Activated CD4-positive, CD25-positive, alpha-beta regulatory T cell treated with anti-CD3 and anti-CD28 coated beads, Interleukin-2, amount 50 U/mL, for 16 hours (primary cell): ENCODE results near the gene TCF19.
A peak's percentile ranks its signal among the peaks of the same experiment; 100 is the strongest.

ENCODE experiments used
- DNase-seq: peaks from one replicate; pipeline ENCODE4 v3.0.0-alpha.2; 2020; ENCODE audit warnings: low read depth, low spot score

Gene TCF19

GRCh38 chr6:31126396-31127175 lies 31.8 kb upstream of the TCF19 start:
- DNase-seq: no peak

GRCh38 chr6:31128093-31128676 lies 30.2 kb upstream of the TCF19 start:
- DNase-seq: peak; percentile 51

- no peak for DNase-seq
Measured at GRCh38 chr6:31129130-31129529, 29.3 kb upstream of the TCF19 start.

GRCh38 chr6:31130751-31131150 lies 27.6 kb upstream of the TCF19 start:
- no peak for DNase-seq

- DNase-seq: no peak
Measured at GRCh38 chr6:31131595-31131994, 26.8 kb upstream of the TCF19 start.

- DNase-seq: no peak
Measured at GRCh38 chr6:31132806-31133205, 25.6 kb upstream of the TCF19 start.

GRCh38 chr6:31135710-31136109 lies 22.7 kb upstream of the TCF19 start:
- DNase-seq: no peak

- DNase-seq: no peak
Measured at GRCh38 chr6:31138982-31139381, 19.4 kb upstream of the TCF19 start, which contains the start of gene PSORS1C2. Gene PSORS1C2 (minus strand): TSS chr6:31139066. CDS start chr6:31139026, 40 bp downstream.

- DNase-seq: no peak
Measured at GRCh38 chr6:31139599-31139998, 18.8 kb upstream of the TCF19 start.

GRCh38 chr6:31140643-31141042 lies 17.7 kb upstream of the TCF19 start:
- no peak for DNase-seq

GRCh38 chr6:31142361-31142761 lies 16.0 kb upstream of the TCF19 start:
- no peak for DNase-seq

GRCh38 chr6:31143148-31143547 lies 15.2 kb upstream of the TCF19 start:
- no peak for DNase-seq

- no peak for DNase-seq
Measured at GRCh38 chr6:31144296-31144969, 14.0 kb upstream of the TCF19 start.

GRCh38 chr6:31144970-31145340 lies 13.4 kb upstream of the TCF19 start:
- no peak for DNase-seq

- DNase-seq: no peak
Measured at GRCh38 chr6:31145386-31145785, 13.0 kb upstream of the TCF19 start.

GRCh38 chr6:31149827-31150447 lies 8.5 kb upstream of the TCF19 start:
- no peak for DNase-seq

- DNase-seq: no peak
Measured at GRCh38 chr6:31152781-31153180, 5.6 kb upstream of the TCF19 start.

- no peak for DNase-seq
Measured at GRCh38 chr6:31154436-31154835, 4.0 kb upstream of the TCF19 start.

GRCh38 chr6:31156641-31157040 lies 1.7 kb upstream of the TCF19 start:
- DNase-seq: no peak

GRCh38 chr6:31157513-31158139 lies 763 bp upstream of the TCF19 start, which contains the start of gene CCHCR1:
Gene CCHCR1 (minus strand): TSS chr6:31157802. CDS start chr6:31157600, 202 bp downstream.
- DNase-seq: no peak
